ENCODE results near the gene PDPR.
A peak's percentile ranks its signal among the peaks of the same experiment; 100 is the strongest.
"Not testable (repeated sequence)": the region's sequence is repeated elsewhere in the genome, so short reads cannot be mapped to it uniquely, and the experiment has no call there.

Gene PDPR

DNA sequence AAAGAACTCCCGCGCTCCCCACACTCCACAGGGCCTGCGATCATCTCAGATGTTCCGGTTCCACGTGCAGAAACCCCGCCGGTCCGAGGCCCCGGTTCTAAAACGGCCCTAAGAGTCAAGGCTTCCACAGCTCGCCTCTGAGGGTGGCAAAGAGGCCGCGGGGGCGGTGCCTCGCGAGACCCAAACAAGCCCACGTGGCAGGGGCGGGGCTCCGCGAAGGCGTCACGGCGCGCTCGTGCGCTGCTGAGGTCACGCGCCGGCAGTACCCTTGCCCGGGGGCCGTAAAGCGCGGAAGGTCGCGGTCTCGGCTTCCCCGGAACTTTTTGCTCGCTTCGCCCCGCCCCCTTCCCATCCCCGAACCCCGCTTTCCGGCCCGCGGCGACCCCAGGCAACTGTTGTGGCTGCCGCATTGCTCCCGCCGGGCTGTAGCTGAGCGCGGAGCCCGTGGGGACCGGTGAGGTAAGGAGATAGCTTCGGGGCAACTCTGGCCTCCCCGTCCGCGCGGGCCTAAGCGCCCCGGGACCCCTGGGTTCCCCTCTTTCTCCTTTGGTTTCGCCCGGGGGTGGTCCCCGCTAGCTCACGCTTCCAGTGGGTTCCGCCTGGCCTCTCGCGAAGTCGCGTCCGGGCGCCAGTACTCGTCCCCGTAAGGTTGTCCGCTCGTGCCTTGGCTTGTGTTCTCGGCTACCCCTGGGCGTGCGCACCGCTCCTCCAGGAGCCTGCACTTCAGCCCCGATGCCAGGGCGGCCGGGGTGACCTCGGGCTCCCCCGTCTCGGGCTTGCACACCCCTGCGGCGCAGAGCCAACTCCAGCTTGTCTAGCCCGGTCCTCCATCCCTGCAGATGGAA, at the start of gene PDPR:
Gene PDPR, plus strand, starts transcription at position 351 of the 845 bp plus-strand sequence. CDS start 6,161 bp downstream, outside the sequence.
- peak; percentile 88 for DNase-seq

DNA sequence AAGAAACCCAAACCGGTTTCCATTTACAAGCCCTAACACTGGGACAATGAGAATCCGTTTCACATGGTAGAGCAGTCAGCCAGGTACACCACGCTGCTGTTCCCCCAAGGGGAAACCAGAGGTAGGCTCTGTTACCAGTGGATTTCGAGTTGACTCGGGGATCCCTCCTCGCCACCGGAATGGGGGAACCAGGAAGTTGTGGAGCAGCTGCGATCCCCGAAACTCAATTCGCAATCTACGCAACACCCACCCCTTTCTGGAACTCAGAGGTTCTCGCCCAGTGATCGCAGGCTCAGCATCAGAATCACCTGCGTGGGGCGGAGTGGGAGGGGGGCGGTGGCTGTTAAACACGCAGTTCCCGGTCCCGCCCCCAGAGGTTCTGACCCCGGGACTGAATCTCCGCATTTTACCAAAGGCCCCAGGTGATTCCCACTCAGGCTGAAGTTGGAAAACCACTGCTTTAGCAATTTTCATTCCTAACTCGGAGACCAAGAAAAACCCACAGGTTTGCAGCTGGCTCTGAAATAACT, 49.2 kb upstream of the PDPR start:
- DNase-seq: not testable (repeated sequence)

GRCh38 chr16:70065376-70065745, 48.8 kb upstream of the PDPR start:
- DNase-seq: not testable (repeated sequence)

GRCh38 chr16:70065746-70066658, 48.1 kb upstream of the PDPR start:
- peak; percentile 77 for DNase-seq

- DNase-seq: not testable (repeated sequence)
Observed at GRCh38 chr16:70066751-70067150, 47.4 kb upstream of the PDPR start.

- peak; percentile 71 for DNase-seq
Observed at GRCh38 chr16:70079081-70079480, 35.1 kb upstream of the PDPR start.

DNA sequence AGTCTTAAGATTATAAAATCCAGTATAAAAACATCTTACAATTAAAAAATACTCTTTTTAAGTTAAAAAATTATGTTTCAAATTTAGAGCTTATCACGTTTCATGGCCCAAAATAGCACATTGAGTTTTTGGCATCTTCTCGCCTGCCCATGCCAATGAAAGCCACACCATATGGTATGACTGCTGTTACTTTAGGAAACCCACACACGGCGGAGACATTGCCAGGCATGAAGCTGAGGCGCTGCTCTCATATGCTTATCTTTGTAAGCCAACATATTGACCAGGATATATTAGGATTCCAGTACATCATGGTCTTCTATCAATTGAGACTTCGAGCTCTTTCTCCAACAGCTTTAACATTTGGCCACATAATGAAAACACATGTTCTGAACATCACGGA, 32.9 kb upstream of the PDPR start:
- DNase-seq: not testable (repeated sequence)

DNA sequence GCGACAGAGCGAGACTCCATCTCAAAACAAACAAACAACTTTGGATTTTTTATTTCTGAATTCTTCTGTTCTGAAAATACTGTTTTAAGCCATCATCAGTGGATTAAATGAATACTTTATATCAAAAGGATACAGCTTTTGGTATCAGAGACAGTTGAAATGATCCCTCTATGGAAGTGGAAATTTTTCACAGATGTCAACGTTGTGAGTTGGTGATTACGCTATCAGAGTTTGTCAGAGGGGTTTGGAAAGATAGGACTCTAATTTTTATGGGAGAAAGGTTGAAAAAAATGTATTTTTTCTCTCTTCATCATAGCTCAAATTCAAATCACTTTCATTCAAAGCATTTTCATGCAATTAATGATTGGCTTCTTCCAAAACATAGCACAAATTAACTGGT, 30.2 kb upstream of the PDPR start:
- DNase-seq: not testable (repeated sequence)

DNA sequence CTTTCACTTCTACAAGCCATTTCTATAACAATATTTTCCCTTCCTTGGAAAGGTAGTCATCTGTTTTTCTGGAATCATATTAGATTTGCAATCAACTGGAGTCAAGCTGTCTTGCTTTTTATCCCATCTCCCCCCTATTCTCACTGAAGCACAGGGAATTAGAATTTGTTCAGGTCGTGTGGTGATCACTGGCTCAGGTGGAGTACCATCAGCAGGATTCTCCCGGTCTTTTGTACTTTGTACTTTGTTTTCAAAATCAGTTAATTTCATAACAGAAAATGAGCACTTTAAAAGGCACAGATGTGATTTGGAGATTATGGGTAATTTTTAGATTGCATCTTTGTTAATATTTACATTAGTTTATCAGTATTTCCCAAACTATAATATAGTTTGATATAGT, 26.0 kb upstream of the PDPR start:
- not testable (repeated sequence) for DNase-seq

DNA sequence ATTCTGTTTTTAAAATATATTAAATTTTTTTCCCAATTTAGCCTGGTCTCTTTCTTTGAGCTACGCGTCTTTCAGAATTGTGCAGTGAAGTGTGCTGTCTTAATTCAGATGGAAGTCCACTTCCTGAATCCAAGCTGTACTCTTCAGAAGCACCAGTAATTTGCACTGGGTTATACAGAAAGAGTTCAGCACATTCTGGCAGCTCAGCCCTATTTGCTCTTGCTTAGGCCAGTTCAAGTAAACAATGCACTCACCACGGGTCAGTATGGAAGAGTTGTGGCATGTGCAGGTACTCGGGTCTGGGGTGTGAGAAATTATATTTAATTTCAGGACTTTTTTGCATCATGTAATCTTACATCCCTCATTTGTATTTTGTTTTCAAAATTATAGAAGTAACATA, 25.3 kb upstream of the PDPR start:
- DNase-seq: not testable (repeated sequence)

GRCh38 chr16:70089289-70089688, 24.8 kb upstream of the PDPR start:
- peak; percentile 15 for DNase-seq

- not testable (repeated sequence) for DNase-seq
Observed at GRCh38 chr16:70091104-70091503, 23.0 kb upstream of the PDPR start.

GRCh38 chr16:70094096-70094495, 20.0 kb upstream of the PDPR start:
- not testable (repeated sequence) for DNase-seq

GRCh38 chr16:70109583-70110279, 4.4 kb upstream of the PDPR start:
- DNase-seq: not testable (repeated sequence)

DNA sequence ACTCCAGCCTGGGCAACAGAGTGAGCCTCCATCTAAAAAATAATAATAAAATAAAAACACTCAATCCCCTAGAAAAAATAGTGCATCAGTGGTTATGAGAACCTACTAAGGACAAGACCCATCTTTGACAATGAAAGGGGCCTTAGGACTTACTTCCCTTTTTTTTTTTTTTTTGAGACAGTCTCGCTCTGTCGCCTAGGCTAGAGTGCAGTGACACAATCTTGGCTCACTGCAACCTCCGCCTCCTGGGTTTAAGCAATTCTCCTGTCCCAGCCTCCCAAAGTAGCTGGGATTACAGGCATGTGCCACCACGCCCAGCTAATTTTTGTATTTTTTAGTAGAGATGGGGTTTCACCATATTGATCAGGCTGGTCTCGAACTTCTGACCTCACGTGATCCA, 2.0 kb upstream of the PDPR start:
- DNase-seq: peak; percentile 60

GRCh38 chr16:70113599-70113981, 542 bp upstream of the PDPR start:
- DNase-seq: not testable (repeated sequence)

- not testable (repeated sequence) for DNase-seq
Observed at GRCh38 chr16:70118354-70118753, 4.2 kb downstream of the PDPR start.

- not testable (repeated sequence) for DNase-seq
Observed at GRCh38 chr16:70118776-70119175, 4.6 kb downstream of the PDPR start.

DNA sequence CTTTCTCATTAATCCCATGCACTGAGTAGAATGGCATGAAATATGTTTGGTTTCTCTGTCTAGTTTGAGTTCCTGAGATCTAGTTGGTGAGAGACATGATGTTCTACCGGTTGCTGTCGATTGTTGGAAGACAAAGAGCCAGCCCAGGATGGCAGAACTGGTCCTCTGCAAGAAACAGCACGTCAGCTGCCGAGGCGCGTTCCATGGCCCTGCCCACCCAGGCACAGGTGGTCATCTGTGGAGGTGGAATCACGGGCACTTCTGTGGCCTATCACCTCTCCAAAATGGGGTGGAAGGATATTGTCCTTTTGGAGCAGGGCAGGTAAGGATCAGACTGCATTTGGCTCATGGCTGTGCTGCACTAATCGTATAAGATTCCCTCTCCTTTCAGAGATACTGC, 6.3 kb downstream of the PDPR start:
- not testable (repeated sequence) for DNase-seq

DNA sequence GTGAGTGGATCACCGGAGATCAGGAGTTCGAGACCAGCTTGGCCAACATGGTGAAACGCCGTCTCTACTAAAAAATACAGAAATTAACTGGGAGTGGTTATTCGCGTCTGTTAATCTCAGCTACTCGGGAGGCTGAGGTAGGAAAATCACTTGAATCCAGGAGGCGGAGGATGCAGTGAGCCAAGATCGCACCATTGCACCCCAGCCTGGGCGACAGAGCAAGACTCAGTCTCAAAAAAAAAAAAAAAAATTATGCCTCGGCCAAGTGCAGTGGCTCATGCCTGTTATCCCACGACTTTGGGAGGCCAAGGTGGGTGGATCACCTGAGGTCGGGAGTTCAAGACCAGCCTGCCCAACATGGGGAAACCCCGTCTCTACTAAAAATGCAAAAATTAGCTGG, 9.7 kb downstream of the PDPR start:
- DNase-seq: not testable (repeated sequence)

DNA sequence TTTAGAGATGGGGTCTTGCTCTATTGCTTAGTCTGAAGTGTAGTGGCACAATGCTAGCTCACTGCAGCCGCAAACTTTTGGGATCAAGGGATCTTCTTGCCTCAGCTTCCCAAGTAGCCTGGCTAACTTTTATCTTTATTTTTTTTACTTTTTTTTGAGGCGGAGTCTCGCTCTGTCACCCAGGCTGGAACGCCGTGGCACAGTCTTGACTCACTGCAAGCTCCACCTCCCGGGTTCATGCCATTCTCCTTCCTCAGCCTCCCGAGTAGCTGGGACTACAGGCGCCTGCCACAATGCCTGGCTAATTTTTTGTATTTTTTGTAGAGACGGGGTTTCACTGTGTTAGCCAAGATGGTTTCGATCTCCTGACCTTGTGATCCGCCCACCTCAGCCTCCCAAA, 12.1 kb downstream of the PDPR start:
- not testable (repeated sequence) for DNase-seq

DNA sequence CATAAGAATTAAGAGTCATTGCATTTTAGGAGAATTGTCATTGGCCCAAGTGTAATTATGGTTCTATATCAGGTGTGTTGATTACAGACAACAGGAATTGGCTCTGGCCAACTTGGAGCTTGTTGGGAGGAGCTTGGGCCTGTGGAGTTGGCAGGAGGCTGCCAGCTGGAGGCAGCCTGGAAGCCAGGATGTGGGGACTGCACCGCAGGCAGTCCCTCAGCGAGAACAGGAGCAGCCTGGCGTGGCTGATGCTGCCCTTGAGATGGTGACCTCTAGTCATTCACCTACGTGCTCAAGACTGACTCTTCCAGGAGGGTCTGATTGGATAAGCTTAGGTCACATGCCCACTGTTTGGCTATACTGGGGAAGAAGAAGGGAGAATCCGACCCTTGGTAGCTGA, 13.6 kb downstream of the PDPR start:
- DNase-seq: not testable (repeated sequence)

DNA sequence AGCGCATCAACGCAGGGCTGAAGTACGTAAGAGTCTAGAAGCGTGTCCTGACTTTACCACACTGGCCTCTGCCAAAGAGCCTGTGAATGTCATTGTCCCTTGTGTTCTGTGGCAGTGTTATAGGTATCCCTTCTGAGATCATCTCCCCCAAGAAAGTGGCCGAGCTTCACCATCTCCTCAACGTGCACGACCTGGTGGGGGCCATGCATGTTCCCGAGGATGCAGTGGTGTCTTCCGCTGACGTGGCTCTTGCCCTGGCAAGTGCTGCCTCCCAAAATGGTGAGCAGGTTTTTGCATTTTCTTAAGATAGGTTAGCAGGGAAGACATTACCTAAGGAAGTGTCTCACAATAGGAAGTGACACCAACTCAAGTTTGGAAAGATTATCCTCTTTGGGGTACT, 14.7 kb downstream of the PDPR start:
- DNase-seq: not testable (repeated sequence)

Measured in MV-4-11 (cell line).